PFSK-1 (cell line): Measurements from ENCODE around the gene JPH2.

Experiments
- POLR2AphosphoS5 ChIP-seq: IDR thresholded peaks from 2 replicates; pipeline ENCODE4 v1.6.1; 2012; ENCODE audit warnings: low read depth, mild to moderate bottlenecking, control low read depth, low read length, moderate library complexity
- SIN3A ChIP-seq: IDR thresholded peaks from 2 replicates; pipeline ENCODE4 v1.6.1; 2012; ENCODE audit warnings: mild to moderate bottlenecking, low read length, moderate library complexity, borderline replicate concordance; ENCODE audit not compliant: insufficient read depth
- TAF1 ChIP-seq: IDR thresholded peaks from 2 replicates; pipeline ENCODE4 v1.6.1; 2012; ENCODE audit warnings: low read length, control low read depth, borderline replicate concordance; ENCODE audit not compliant: insufficient read depth
- TF ChIP-seq, protein P1 (sequence below), 2 experiments: IDR thresholded peaks; 2 replicates each; pipeline versions ENCODE4 v1.6.1 to v1.8.0; 2011 to 2012; ENCODE audit warnings: low read depth in 2 of 2, low read length in 2 of 2, control low read depth in 1 of 2, inconsistent platforms in 1 of 2, mild to moderate bottlenecking in 1 of 2, moderate library complexity in 1 of 2; ENCODE audit not compliant: insufficient read depth in 1 of 2

DNA sequence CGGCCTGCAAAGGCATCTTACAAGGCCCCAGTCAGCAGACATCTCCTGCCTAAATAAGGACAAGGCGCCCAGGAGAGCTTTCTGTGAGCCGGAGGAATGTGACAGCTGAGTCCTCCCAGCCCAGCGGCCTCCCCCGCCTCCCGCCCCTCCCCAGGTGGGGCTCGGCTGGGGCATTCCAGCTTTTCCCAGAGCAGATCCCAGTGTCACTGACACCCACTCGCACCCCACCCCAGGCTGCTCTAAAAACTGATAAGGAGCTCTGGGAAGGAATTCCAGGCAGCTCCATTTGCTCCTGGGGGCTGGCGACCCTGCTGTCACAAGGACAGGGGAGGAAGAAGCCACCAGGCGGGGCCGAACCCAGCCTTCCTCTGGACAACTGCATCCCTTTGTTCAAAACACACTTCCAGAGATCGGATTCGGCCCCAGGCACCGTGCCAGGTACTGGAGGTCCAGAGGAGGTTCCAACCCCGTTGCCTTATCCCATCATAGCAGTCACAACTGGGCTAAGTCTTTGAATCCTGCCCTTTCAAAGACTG lies 49.7 kb downstream of the JPH2 start:
- TF ChIP-seq POLR2AphosphoS5 (no peak), TAF1 (no peak), SIN3A (no peak)
- TF ChIP-seq, protein P1, sequence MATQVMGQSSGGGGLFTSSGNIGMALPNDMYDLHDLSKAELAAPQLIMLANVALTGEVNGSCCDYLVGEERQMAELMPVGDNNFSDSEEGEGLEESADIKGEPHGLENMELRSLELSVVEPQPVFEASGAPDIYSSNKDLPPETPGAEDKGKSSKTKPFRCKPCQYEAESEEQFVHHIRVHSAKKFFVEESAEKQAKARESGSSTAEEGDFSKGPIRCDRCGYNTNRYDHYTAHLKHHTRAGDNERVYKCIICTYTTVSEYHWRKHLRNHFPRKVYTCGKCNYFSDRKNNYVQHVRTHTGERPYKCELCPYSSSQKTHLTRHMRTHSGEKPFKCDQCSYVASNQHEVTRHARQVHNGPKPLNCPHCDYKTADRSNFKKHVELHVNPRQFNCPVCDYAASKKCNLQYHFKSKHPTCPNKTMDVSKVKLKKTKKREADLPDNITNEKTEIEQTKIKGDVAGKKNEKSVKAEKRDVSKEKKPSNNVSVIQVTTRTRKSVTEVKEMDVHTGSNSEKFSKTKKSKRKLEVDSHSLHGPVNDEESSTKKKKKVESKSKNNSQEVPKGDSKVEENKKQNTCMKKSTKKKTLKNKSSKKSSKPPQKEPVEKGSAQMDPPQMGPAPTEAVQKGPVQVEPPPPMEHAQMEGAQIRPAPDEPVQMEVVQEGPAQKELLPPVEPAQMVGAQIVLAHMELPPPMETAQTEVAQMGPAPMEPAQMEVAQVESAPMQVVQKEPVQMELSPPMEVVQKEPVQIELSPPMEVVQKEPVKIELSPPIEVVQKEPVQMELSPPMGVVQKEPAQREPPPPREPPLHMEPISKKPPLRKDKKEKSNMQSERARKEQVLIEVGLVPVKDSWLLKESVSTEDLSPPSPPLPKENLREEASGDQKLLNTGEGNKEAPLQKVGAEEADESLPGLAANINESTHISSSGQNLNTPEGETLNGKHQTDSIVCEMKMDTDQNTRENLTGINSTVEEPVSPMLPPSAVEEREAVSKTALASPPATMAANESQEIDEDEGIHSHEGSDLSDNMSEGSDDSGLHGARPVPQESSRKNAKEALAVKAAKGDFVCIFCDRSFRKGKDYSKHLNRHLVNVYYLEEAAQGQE (IDR thresholded peaks at IDR 0.05; ENCODE audit: insufficient read depth in 1 of 2, low read depth in 2 of 2, low read length in 2 of 2) = no peak
